HCEC 1CT (cell line): ENCODE measurements around the gene STUB1.
A peak's percentile ranks its signal among the peaks of the same experiment; 100 is the strongest.

Source experiments
- DNase-seq: peaks from one replicate; pipeline ENCODE4 v3.0.0-alpha.2; 2017

STUB1 gene

GRCh38 chr16:667780-668518 lies 12.3 kb upstream of the STUB1 start, which contains the start of gene RHOT2:
RHOT2 (plus strand) TSS chr16:668132; CDS start chr16:668200, 68 bp downstream.
- DNase-seq, result peak; percentile 89

- DNase-seq, result no peak
Observed at GRCh38 chr16:668519-669171, 11.6 kb upstream of the STUB1 start.

- DNase-seq, result no peak
Observed at GRCh38 chr16:669666-670065, 10.5 kb upstream of the STUB1 start.

GRCh38 chr16:670485-671352 lies 9.5 kb upstream of the STUB1 start:
- DNase-seq, result no peak

GRCh38 chr16:671353-672131 lies 8.7 kb upstream of the STUB1 start:
- no peak for DNase-seq

GRCh38 chr16:672371-672770 lies 7.8 kb upstream of the STUB1 start:
- DNase-seq, result no peak

GRCh38 chr16:672851-673250 lies 7.4 kb upstream of the STUB1 start:
- DNase-seq, result no peak

- no peak for DNase-seq
Observed at GRCh38 chr16:673399-673991, 6.7 kb upstream of the STUB1 start.

- DNase-seq, result no peak
Observed at GRCh38 chr16:674214-674881, 5.9 kb upstream of the STUB1 start.

GRCh38 chr16:674968-675883 lies 5.0 kb upstream of the STUB1 start, which contains the start of gene RHBDL1:
RHBDL1 (plus strand) TSS chr16:675671; CDS start chr16:675791, 120 bp downstream.
- no peak for DNase-seq

GRCh38 chr16:675884-676564 lies 4.2 kb upstream of the STUB1 start:
- no peak for DNase-seq

GRCh38 chr16:676565-676902 lies 3.7 kb upstream of the STUB1 start:
- DNase-seq, result no peak

- DNase-seq, result no peak
Observed at GRCh38 chr16:676913-677312, 3.3 kb upstream of the STUB1 start.

- no peak for DNase-seq
Observed at GRCh38 chr16:677316-678190, 2.7 kb upstream of the STUB1 start.

GRCh38 chr16:678209-678857 lies 1.9 kb upstream of the STUB1 start:
- DNase-seq, result no peak

- no peak for DNase-seq
Observed at GRCh38 chr16:678858-679813, 1.1 kb upstream of the STUB1 start.

- DNase-seq, result no peak
Observed at GRCh38 chr16:680625-680945, 375 bp downstream of the STUB1 start.
